Spinal cord (tissue), 10 donors: ENCODE results near the gene ZFP62. TPM values are rescaled to one million over a fixed set of nuclear protein-coding genes. Genes with fewer than 3 reads are reported as not detected.

ENCODE experiments used
- DNase-seq, 6 donors: peaks; one replicate each; pipeline versions ENCODE4 v3.0.0 to v3.0.0-alpha.2; 2013 to 2015; ENCODE audit warnings: low spot score in 6 of 6, low read depth in 4 of 6
- H3K27ac ChIP-seq: one replicate; pipeline ENCODE4 v1.5.1; 2013; ENCODE audit warnings: low read depth, low read length, control low read depth
- H3K27me3 ChIP-seq: one replicate; pipeline ENCODE4 v1.6.1; 2013; ENCODE audit warnings: low read length; ENCODE audit not compliant: control insufficient read depth, insufficient read depth
- H3K36me3 ChIP-seq: one replicate; pipeline ENCODE4 v1.6.1; 2013; ENCODE audit warnings: low read length; ENCODE audit not compliant: control insufficient read depth, insufficient read depth
- H3K4me1 ChIP-seq: one replicate; pipeline ENCODE4 v1.6.1; 2013; ENCODE audit warnings: low read length; ENCODE audit not compliant: control insufficient read depth, insufficient read depth
- H3K4me3 ChIP-seq: one replicate; pipeline ENCODE4 v1.5.1; 2013; ENCODE audit warnings: low read depth, low read length, control low read depth
- H3K9me3 ChIP-seq: one replicate; pipeline ENCODE4 v1.6.1; 2013; ENCODE audit warnings: low read length; ENCODE audit not compliant: control insufficient read depth, insufficient read depth
- WGBS: methylation state at CpG from one replicate; pipeline ENCODE4 v1.1.5; 2013; ENCODE audit warnings: missing lambda C conversion rate; ENCODE audit not compliant: insufficient coverage; 5-methylcytosine and 5-hydroxymethylcytosine counted together
- polyA plus RNA-seq, 2 donors: library from polyadenylated mRNA; unstranded; fragments of 120-200 nt; gene quantifications; one replicate each; pipeline ENCODE4 v1.2.1, GENCODE V29; 2013; ENCODE audit not compliant: insufficient read length in 2 of 2
- total RNA-seq, 2 donors: library from RNA; depleted of rRNA in 1 of 2; stranded (reverse); fragments of 120-200 nt in 1 of 2; fragments of >200 nt in 1 of 2; gene quantifications; one replicate each; pipeline versions ENCODE4 v1.2.3 to v1.2.4, GENCODE V29; 2013 to 2014
- donor health status: healthy.

ZFP62 gene
- total and polyA plus RNA-seq, 4 donors = 34.1 to 46.2 (median 38.8) TPM

GRCh38 chr5:180825768-180826525 lies 35.1 kb downstream of the ZFP62 start:
- H3K27ac ChIP-seq = no peak overlapping the region
- H3K36me3 ChIP-seq = peaks cover 4% of the 10 kb centered on the region
- peaks cover 18% of the 10 kb centered on the region for H3K4me1 ChIP-seq
- no peak overlapping the region for H3K4me3 ChIP-seq
- H3K9me3 ChIP-seq = peaks cover 4% of the 10 kb centered on the region
- no peaks in the 10 kb centered on the region for H3K27me3 ChIP-seq
- WGBS = 100% methylated on average over 3 of the region's 3 CpGs
- DNase-seq = no peak

GRCh38 chr5:180824630-180825476 lies 36.2 kb downstream of the ZFP62 start:
- Histone ChIP-seq H3K4me3 (no peak overlapping the region), H3K9me3 (peaks cover 3% of the 10 kb centered on the region), H3K4me1 (peaks cover 7% of the 10 kb centered on the region), H3K27ac (no peak overlapping the region), H3K36me3 (peaks cover 4% of the 10 kb centered on the region), H3K27me3 (no peaks in the 10 kb centered on the region)
- 65% methylated on average over 9 of the region's 10 CpGs for WGBS
- no peak for DNase-seq

DNA sequence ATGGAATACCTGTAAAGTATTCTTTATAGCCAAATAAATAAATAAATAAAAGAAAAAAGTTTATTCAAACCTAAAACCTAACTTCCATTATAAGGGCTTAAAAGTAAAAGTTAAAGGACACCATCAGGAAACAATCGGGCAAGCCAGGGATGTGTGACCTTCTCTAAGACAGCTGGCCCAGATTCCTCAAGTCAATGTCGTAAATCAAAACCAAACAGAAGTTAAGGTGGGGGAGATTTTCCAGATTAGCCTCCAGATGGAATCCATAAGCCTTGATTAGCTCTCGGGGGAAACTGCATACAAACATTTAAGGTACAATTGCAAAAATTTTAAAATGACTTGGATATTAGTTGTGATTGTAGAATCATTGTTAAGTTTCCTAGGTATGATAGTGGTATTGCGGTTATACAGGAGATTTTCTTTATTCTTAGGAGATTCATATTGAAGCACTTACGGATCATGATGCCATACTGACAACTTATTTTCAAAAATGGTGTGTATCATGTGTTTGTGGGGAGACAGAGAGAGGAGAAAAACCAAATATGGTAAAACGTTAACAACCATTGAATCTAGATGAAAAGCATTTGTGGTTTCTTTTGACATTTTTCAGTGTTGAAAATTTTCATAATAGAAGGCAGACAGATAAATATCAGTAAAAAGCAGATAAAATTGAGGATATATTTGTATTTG lies 37.0 kb downstream of the ZFP62 start:
- Histone ChIP-seq H3K4me1 (peaks cover 4% of the 10 kb centered on the region), H3K36me3 (no peaks in the 10 kb centered on the region), H3K9me3 (no peaks in the 10 kb centered on the region), H3K4me3 (no peak overlapping the region), H3K27me3 (no peaks in the 10 kb centered on the region), H3K27ac (no peak overlapping the region)
- WGBS = no CpG with 5 or more reads among the region's 6 CpGs
- DNase-seq = no peak

DNA sequence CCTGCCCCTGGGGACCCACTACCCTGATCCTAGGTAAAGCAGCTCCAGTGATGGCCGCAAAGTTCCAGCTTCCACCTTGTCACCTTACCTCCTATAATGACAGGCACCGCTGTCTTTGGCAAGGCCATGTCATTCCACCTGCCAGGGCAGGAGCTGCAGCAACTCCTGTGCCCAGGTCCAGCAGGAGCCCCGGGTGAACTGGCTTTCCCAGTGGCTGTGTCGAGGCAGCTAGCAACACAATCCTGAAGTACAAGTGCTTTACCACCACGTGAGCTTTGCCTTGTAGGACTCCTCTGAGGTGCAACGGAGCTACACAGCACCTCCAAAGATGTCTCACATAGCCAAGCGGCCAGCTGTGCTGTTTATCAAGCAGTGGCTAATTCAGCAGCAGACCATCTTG lies 37.7 kb downstream of the ZFP62 start:
- H3K4me1 ChIP-seq = peaks cover 4% of the 10 kb centered on the region
- WGBS = 74% methylated on average over 7 of the region's 7 CpGs

GRCh38 chr5:180821538-180821937 lies 39.5 kb downstream of the ZFP62 start:
- Histone ChIP-seq H3K4me1 (peaks cover 6% of the 10 kb centered on the region), H3K27me3 (no peaks in the 10 kb centered on the region), H3K27ac (no peak overlapping the region), H3K4me3 (no peak overlapping the region), H3K9me3 (no peaks in the 10 kb centered on the region), H3K36me3 (no peaks in the 10 kb centered on the region)
- WGBS = no CpG with 5 or more reads among the region's 4 CpGs
- no peak for DNase-seq

More for the DNA sequence above, 37.7 kb downstream of the ZFP62 start:
- Histone ChIP-seq H3K9me3 (no peaks in the 10 kb centered on the region), H3K36me3 (no peaks in the 10 kb centered on the region), H3K27me3 (no peaks in the 10 kb centered on the region), H3K27ac (no peak overlapping the region), H3K4me3 (no peak overlapping the region)
- DNase-seq = no peak

DNA sequence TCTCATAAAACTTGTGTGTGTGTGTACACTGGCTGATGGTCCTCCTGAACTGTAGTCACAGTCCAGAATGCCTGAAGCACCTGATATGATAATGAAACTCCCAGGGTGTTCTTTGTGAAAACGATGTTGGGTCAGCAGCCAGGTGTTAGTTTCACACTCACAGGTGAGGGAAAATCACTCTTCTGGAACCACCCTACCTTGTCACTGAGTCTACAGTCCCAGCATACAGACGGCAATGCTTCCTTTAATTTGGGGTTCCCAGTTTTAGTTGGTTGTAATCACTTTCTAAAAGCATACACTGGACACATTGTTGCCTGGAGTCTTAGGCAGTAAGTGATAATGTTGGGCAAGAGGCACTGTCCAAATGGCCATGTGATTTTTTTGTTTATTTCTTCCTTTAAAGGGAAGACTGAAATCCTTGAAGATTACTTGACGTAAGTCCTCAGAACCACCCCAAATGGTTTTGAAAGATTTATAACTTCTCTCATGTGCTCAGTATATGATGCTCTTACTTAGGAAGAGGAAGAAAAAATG lies 40.2 kb downstream of the ZFP62 start:
- H3K9me3 ChIP-seq = no peaks in the 10 kb centered on the region
- no peak for DNase-seq
- H3K4me3 ChIP-seq = no peak overlapping the region
- 50% methylated on average over 1 of the region's 3 CpGs for WGBS
- no peak overlapping the region for H3K27ac ChIP-seq
- H3K4me1 ChIP-seq = peaks cover 6% of the 10 kb centered on the region
- no peaks in the 10 kb centered on the region for H3K36me3 ChIP-seq
- no peaks in the 10 kb centered on the region for H3K27me3 ChIP-seq

- H3K9me3 ChIP-seq = no peaks in the 10 kb centered on the region
- H3K4me3 ChIP-seq = no peak overlapping the region
- no peak for DNase-seq
- no peaks in the 10 kb centered on the region for H3K36me3 ChIP-seq
- peaks cover 2% of the 10 kb centered on the region for H3K4me1 ChIP-seq
- H3K27ac ChIP-seq = no peak overlapping the region
- WGBS = 92% methylated on average over 6 of the region's 6 CpGs
- no peaks in the 10 kb centered on the region for H3K27me3 ChIP-seq
Measured at GRCh38 chr5:180818677-180819341, 42.3 kb downstream of the ZFP62 start.

DNA sequence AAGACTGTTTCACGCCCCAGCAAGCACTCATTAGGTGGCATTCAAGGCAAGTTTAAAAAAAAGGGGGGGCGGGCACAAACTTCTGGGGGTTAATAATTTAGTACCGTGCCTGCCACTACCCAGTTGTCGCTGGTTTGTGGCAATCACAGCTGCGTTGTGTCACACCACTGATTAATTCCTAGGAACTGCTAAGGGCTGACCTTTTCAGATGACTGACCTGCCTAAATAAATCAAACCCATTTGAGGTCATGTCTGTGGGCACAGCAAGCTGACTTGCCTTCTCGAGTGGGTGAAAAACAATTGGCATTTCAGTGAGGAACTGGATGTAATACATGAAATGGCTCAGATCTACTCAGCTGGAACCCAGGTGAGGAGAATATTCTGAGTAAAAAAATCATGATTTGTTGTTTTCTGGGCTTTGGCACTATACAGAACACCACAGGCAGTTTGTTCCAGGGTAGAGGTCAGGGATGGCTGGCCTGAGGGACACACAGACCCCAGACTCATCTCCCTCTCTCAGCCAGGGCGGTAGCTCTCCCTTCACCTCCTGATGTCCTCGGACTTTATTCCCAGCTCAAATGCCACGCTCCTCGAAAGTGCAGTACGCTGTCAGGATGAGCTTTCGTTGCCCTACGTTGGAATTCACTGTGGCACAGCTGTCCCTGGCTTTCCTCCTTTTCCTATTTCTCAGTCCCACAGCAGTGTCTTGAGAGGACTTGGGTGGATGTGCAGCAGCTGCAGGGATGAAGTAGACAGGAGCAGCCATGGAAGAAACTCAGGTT lies 43.0 kb downstream of the ZFP62 start:
- Histone ChIP-seq H3K36me3 (no peaks in the 10 kb centered on the region), H3K4me3 (no peak overlapping the region), H3K4me1 (peaks cover 2% of the 10 kb centered on the region), H3K27ac (peak overlapping the region; percentile 6), H3K27me3 (no peaks in the 10 kb centered on the region), H3K9me3 (no peaks in the 10 kb centered on the region)
- DNase-seq = no peak
- 51% methylated on average over 8 of the region's 13 CpGs for WGBS
